ENCODE measurements around the gene SSPN. TPM values are rescaled to one million over a fixed set of nuclear protein-coding genes. Genes with fewer than 3 reads are reported as not detected.
"Not testable (repeated sequence)": the region's sequence is repeated elsewhere in the genome, so short reads cannot be mapped to it uniquely, and the experiment has no call there.

The SSPN gene
- total RNA-seq, 1 donor from 2014 or later, result 0.91 TPM

- no peak for DNase-seq
Measured at GRCh38 chr12:26229910-26230309, 34.5 kb downstream of the SSPN start.

GRCh38 chr12:26231470-26231869 is 36.1 kb downstream of the SSPN start:
- no peak for TF ChIP-seq CTCF (IDR thresholded peaks at IDR 0.05; ENCODE audit: partially characterized antibody, unreplicated experiment)
- Mint-ChIP-seq H3K27ac (ENCODE audit: unreplicated experiment) (no peak overlapping the region), H3K4me1 (ENCODE audit: low read depth, unreplicated experiment) (peaks cover 8% of the 10 kb centered on the region), H3K4me3 (ENCODE audit: unreplicated experiment) (no peak overlapping the region), H3K27me3 (ENCODE audit: unreplicated experiment) (no peaks in the 10 kb centered on the region), H3K9me3 (ENCODE audit: unreplicated experiment) (no peaks in the 10 kb centered on the region), H3K36me3 (ENCODE audit: unreplicated experiment) (no peaks in the 10 kb centered on the region)
- DNase-seq, result no peak

More at GRCh38 chr12:26229910-26230309, 34.5 kb downstream of the SSPN start:
- no peaks in the 10 kb centered on the region for H3K27me3 Mint-ChIP-seq (ENCODE audit: unreplicated experiment)
- TF ChIP-seq CTCF (IDR thresholded peaks at IDR 0.05; ENCODE audit: partially characterized antibody, unreplicated experiment), result no peak
- H3K4me3 Mint-ChIP-seq (ENCODE audit: unreplicated experiment), result no peak overlapping the region
- no peak overlapping the region for H3K27ac Mint-ChIP-seq (ENCODE audit: unreplicated experiment)
- no peaks in the 10 kb centered on the region for H3K36me3 Mint-ChIP-seq (ENCODE audit: unreplicated experiment)
- H3K9me3 Mint-ChIP-seq (ENCODE audit: unreplicated experiment), result no peaks in the 10 kb centered on the region
- peaks cover 12% of the 10 kb centered on the region for H3K4me1 Mint-ChIP-seq (ENCODE audit: low read depth, unreplicated experiment)

GRCh38 chr12:26231921-26232320 is 36.5 kb downstream of the SSPN start:
- Mint-ChIP-seq H3K27ac (ENCODE audit: unreplicated experiment) (no peak overlapping the region), H3K4me1 (ENCODE audit: low read depth, unreplicated experiment) (peaks cover 8% of the 10 kb centered on the region)

GRCh38 chr12:26233631-26234030 is 38.3 kb downstream of the SSPN start:
- peak; percentile 19 for DNase-seq
- Mint-ChIP-seq H3K4me3 (ENCODE audit: unreplicated experiment) (no peak overlapping the region), H3K36me3 (ENCODE audit: unreplicated experiment) (no peaks in the 10 kb centered on the region), H3K27me3 (ENCODE audit: unreplicated experiment) (no peaks in the 10 kb centered on the region), H3K27ac (ENCODE audit: unreplicated experiment) (peak overlapping the region; percentile 40), H3K9me3 (ENCODE audit: unreplicated experiment) (peaks cover 2% of the 10 kb centered on the region), H3K4me1 (ENCODE audit: low read depth, unreplicated experiment) (peaks cover 3% of the 10 kb centered on the region)
- TF ChIP-seq CTCF (IDR thresholded peaks at IDR 0.05; ENCODE audit: partially characterized antibody, unreplicated experiment), result no peak

More at GRCh38 chr12:26231921-26232320, 36.5 kb downstream of the SSPN start:
- Mint-ChIP-seq H3K9me3 (ENCODE audit: unreplicated experiment) (no peaks in the 10 kb centered on the region), H3K27me3 (ENCODE audit: unreplicated experiment) (no peaks in the 10 kb centered on the region), H3K4me3 (ENCODE audit: unreplicated experiment) (no peak overlapping the region), H3K36me3 (ENCODE audit: unreplicated experiment) (no peaks in the 10 kb centered on the region)
- DNase-seq, result no peak
- TF ChIP-seq CTCF (IDR thresholded peaks at IDR 0.05; ENCODE audit: partially characterized antibody, unreplicated experiment), result no peak

GRCh38 chr12:26235465-26235864 is 40.1 kb downstream of the SSPN start:
- not testable (repeated sequence) for DNase-seq; H3K36me3 Mint-ChIP-seq (ENCODE audit: unreplicated experiment); H3K27ac Mint-ChIP-seq (ENCODE audit: unreplicated experiment); H3K9me3 Mint-ChIP-seq (ENCODE audit: unreplicated experiment); H3K4me3 Mint-ChIP-seq (ENCODE audit: unreplicated experiment); H3K27me3 Mint-ChIP-seq (ENCODE audit: unreplicated experiment); H3K4me1 Mint-ChIP-seq (ENCODE audit: low read depth, unreplicated experiment)

All from glutamatergic neuron (in vitro differentiated cells).